ENCODE data around the gene EXOC4.

EXOC4 gene

GRCh38 chr7:133699386-133699785 lies 446.5 kb downstream of the EXOC4 start:
- Histone ChIP-seq H3K9me3 (ENCODE audit: control insufficient read depth, insufficient read depth, low read length) (no peaks in the 10 kb centered on the region), H3K4me1 (ENCODE audit: insufficient read depth, low read length) (0 out of 2 replicates have a peak, but pooled peaks cover 4% of the 10 kb centered on the region), H3K36me3 (ENCODE audit: insufficient read depth, low read length) (no peaks in the 10 kb centered on the region), H3K9ac (ENCODE audit: low read depth, low read length) (no peak overlapping the region)

DNA sequence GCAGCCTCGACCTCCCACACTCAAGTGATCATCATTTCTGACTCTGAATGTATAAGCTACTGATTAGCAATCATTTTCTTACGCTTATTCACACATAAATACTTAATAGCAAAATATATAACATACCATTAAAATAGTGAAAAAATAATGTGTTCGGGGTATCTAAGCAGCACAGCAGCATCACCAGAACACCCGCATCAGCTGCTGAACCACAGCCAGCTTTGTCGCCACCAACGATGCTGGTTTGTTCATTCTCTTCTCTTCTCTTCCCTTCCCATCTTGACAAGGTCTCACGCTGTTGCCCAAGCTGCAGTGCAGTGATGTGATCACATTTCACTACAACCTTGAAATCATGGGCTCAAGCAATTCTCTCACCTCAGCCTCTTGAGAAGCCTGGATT lies 449.2 kb downstream of the EXOC4 start:
- no peak overlapping the region for H3K9ac ChIP-seq (ENCODE audit: low read depth, low read length)
- no peaks in the 10 kb centered on the region for H3K9me3 ChIP-seq (ENCODE audit: control insufficient read depth, insufficient read depth, low read length)
- H3K36me3 ChIP-seq (ENCODE audit: insufficient read depth, low read length) = no peaks in the 10 kb centered on the region
- 0 out of 2 replicates have a peak, but pooled peaks cover 4% of the 10 kb centered on the region for H3K4me1 ChIP-seq (ENCODE audit: insufficient read depth, low read length)

GRCh38 chr7:133702960-133703359 lies 450.1 kb downstream of the EXOC4 start:
- Histone ChIP-seq H3K36me3 (ENCODE audit: insufficient read depth, low read length) (no peaks in the 10 kb centered on the region), H3K9ac (ENCODE audit: low read depth, low read length) (no peak overlapping the region), H3K4me1 (ENCODE audit: insufficient read depth, low read length) (no peaks in the 10 kb centered on the region), H3K9me3 (ENCODE audit: control insufficient read depth, insufficient read depth, low read length) (no peaks in the 10 kb centered on the region)

- H3K9ac ChIP-seq (ENCODE audit: low read depth, low read length) = no peak overlapping the region
- no peaks in the 10 kb centered on the region for H3K9me3 ChIP-seq (ENCODE audit: control insufficient read depth, insufficient read depth, low read length)
- H3K4me1 ChIP-seq (ENCODE audit: insufficient read depth, low read length) = no peaks in the 10 kb centered on the region
- H3K36me3 ChIP-seq (ENCODE audit: insufficient read depth, low read length) = no peaks in the 10 kb centered on the region
Measured at GRCh38 chr7:133703547-133703946, 450.7 kb downstream of the EXOC4 start.

DNA sequence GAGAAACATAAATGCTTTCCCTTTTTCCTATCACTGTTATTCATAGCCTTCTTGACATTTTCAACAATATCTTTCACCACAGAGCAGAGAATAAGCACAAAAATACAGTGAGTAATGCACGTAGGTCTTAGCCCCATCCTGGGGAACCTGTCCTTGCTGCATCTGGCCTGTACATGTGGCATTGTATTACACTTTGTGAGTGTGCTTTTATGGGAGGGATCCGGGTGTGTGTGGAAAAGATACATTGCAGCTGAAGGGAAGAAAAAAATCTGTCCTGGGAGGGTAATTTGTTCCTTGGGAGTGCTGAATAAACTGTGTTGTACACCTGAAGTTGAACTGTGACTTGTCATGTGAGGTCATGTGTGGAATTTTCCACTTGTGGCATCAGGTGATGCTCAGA lies 451.6 kb downstream of the EXOC4 start:
- H3K9me3 ChIP-seq (ENCODE audit: control insufficient read depth, insufficient read depth, low read length) = no peaks in the 10 kb centered on the region
- no peaks in the 10 kb centered on the region for H3K36me3 ChIP-seq (ENCODE audit: insufficient read depth, low read length)
- no peak overlapping the region for H3K9ac ChIP-seq (ENCODE audit: low read depth, low read length)
- H3K4me1 ChIP-seq (ENCODE audit: insufficient read depth, low read length) = no peaks in the 10 kb centered on the region

DNA sequence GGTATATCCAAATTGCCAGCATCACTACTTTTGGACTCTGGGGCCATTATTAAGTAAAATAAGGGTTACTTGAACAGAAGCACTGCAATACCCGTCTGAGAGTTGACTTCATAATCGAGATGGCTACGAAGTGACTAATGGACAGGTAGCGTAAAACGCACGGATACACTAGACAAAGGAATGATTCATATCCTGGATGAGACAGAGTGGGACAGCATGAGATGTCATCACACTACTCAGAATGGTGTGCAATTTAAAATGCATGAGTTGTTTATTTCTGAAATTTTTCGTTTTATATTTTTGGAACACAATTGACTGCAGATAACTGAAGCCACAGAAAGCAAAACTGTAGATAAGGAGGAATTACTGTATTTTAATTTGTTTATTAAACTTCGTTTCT lies 452.7 kb downstream of the EXOC4 start:
- Histone ChIP-seq H3K36me3 (ENCODE audit: insufficient read depth, low read length) (no peaks in the 10 kb centered on the region), H3K9me3 (ENCODE audit: control insufficient read depth, insufficient read depth, low read length) (no peaks in the 10 kb centered on the region), H3K9ac (ENCODE audit: low read depth, low read length) (no peak overlapping the region), H3K4me1 (ENCODE audit: insufficient read depth, low read length) (no peaks in the 10 kb centered on the region)

GRCh38 chr7:133706016-133706415 lies 453.1 kb downstream of the EXOC4 start:
- no peaks in the 10 kb centered on the region for H3K9me3 ChIP-seq (ENCODE audit: control insufficient read depth, insufficient read depth, low read length)
- no peak overlapping the region for H3K9ac ChIP-seq (ENCODE audit: low read depth, low read length)
- H3K36me3 ChIP-seq (ENCODE audit: insufficient read depth, low read length) = no peaks in the 10 kb centered on the region
- H3K4me1 ChIP-seq (ENCODE audit: insufficient read depth, low read length) = no peaks in the 10 kb centered on the region

- no peaks in the 10 kb centered on the region for H3K36me3 ChIP-seq (ENCODE audit: insufficient read depth, low read length)
- no peaks in the 10 kb centered on the region for H3K9me3 ChIP-seq (ENCODE audit: control insufficient read depth, insufficient read depth, low read length)
- H3K9ac ChIP-seq (ENCODE audit: low read depth, low read length) = no peak overlapping the region
- H3K4me1 ChIP-seq (ENCODE audit: insufficient read depth, low read length) = no peaks in the 10 kb centered on the region
Measured at GRCh38 chr7:133709036-133709880, 456.4 kb downstream of the EXOC4 start.

- Histone ChIP-seq H3K9ac (ENCODE audit: low read depth, low read length) (no peak overlapping the region), H3K9me3 (ENCODE audit: control insufficient read depth, insufficient read depth, low read length) (no peaks in the 10 kb centered on the region), H3K36me3 (ENCODE audit: insufficient read depth, low read length) (no peaks in the 10 kb centered on the region), H3K4me1 (ENCODE audit: insufficient read depth, low read length) (no peaks in the 10 kb centered on the region)
Measured at GRCh38 chr7:133712544-133712943, 459.7 kb downstream of the EXOC4 start.

- Histone ChIP-seq H3K36me3 (ENCODE audit: insufficient read depth, low read length) (no peaks in the 10 kb centered on the region), H3K9me3 (ENCODE audit: control insufficient read depth, insufficient read depth, low read length) (no peaks in the 10 kb centered on the region), H3K9ac (ENCODE audit: low read depth, low read length) (no peak overlapping the region), H3K4me1 (ENCODE audit: insufficient read depth, low read length) (no peaks in the 10 kb centered on the region)
Measured at GRCh38 chr7:133714654-133715053, 461.8 kb downstream of the EXOC4 start.

DNA sequence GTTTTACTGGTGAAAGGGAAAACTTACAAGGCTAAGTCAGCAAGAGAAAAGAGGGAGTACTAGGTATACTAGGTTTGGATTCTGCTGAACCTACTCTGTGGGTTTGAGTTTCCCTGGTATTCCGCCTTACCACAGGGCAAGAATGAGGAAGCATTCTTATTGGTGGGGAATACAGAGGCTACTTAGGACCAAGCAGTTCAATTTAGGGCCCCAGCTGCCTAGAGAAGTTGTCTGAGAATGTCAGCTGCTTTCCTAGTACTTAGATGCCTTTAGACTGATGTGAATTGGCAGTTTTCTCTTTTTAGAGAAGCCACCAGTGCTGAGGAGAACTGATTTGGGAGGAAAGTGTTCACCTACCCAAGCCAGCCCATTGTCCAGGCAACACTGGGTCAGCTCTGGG lies 465.3 kb downstream of the EXOC4 start:
- H3K9ac ChIP-seq (ENCODE audit: low read depth, low read length) = no peak overlapping the region
- H3K36me3 ChIP-seq (ENCODE audit: insufficient read depth, low read length) = no peaks in the 10 kb centered on the region
- H3K9me3 ChIP-seq (ENCODE audit: control insufficient read depth, insufficient read depth, low read length) = no peaks in the 10 kb centered on the region
- H3K4me1 ChIP-seq (ENCODE audit: insufficient read depth, low read length) = no peaks in the 10 kb centered on the region

DNA sequence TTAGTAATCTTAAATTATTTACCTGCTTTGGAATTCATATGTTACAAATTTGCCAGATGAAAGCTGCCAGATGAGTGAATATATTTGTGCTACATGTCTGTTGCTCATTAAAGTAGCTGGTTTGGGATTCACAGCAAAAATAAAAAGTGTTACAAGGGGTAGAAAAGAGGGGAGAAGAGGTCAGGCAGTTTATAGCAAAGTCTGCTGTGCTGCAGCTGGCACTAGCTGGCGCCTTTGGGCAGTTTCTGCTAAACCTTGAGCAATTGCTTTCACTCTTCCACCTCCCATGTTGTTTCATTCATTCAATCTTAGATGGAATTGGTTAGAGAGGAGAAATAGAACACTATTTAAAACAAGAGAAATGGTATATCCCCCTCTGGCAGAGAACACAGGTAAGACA lies 470.2 kb downstream of the EXOC4 start:
- Histone ChIP-seq H3K9ac (ENCODE audit: low read depth, low read length) (no peak overlapping the region), H3K9me3 (ENCODE audit: control insufficient read depth, insufficient read depth, low read length) (no peaks in the 10 kb centered on the region), H3K4me1 (ENCODE audit: insufficient read depth, low read length) (no peaks in the 10 kb centered on the region), H3K36me3 (ENCODE audit: insufficient read depth, low read length) (no peaks in the 10 kb centered on the region)

DNA sequence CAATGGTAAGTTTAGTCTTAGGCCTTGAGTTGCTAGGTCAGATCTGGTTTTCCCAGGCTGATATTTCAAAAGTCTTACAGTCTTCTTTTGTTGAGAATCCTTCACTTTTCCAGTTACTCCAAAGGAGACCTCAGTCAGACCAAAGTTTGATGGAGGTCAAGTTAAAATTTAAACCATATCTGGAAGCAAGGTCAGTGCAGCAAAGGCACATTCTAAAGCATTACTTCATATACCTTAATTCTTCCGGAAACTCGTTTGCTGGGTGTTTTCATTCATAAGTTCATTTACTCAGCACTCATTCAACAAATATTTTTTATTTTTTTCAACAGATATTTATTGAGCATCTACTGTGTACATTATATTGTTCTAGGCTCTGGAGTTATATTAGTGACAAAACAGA lies 471.3 kb downstream of the EXOC4 start:
- Histone ChIP-seq H3K4me1 (ENCODE audit: insufficient read depth, low read length) (no peaks in the 10 kb centered on the region), H3K9me3 (ENCODE audit: control insufficient read depth, insufficient read depth, low read length) (no peaks in the 10 kb centered on the region), H3K36me3 (ENCODE audit: insufficient read depth, low read length) (no peaks in the 10 kb centered on the region), H3K9ac (ENCODE audit: low read depth, low read length) (no peak overlapping the region)

- Histone ChIP-seq H3K9ac (ENCODE audit: low read depth, low read length) (no peak overlapping the region), H3K9me3 (ENCODE audit: control insufficient read depth, insufficient read depth, low read length) (no peaks in the 10 kb centered on the region), H3K36me3 (ENCODE audit: insufficient read depth, low read length) (no peaks in the 10 kb centered on the region), H3K4me1 (ENCODE audit: insufficient read depth, low read length) (no peaks in the 10 kb centered on the region)
Measured at GRCh38 chr7:133724694-133725093, 471.8 kb downstream of the EXOC4 start.

DNA sequence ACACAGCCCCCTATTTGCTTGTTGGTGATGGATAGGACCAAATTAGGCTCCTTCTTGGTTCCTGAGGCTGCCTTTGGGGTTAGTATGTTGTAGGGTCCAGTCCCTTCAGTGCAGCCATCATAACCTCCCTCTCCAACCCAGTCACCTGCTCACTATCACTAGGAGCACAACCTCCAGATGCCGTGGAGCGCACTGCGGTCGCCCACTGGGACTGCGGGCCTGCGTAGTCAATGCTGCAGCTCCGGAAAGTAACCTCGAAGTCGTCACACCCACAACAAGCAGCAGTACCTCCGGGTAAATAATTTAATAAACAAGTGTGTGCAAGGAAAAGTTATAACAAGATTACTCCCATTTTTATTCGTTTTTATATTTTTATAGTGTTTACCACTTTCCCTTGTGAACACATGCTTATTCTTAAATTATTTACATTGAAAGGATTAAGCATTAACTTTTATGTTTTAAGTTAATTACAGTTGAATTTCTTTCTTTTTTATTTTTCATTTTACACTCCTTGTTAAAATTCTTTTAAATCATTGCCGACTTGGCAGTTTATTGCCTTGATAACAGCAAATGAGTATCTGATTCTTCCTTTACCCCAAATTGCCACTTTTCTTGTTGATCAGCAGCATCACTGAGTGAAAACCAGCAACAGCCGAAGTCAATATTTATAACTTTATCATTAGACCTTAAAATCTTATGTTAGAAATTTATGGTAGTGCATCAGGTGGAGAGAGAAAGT lies 474.8 kb downstream of the EXOC4 start:
- Histone ChIP-seq H3K36me3 (ENCODE audit: insufficient read depth, low read length) (no peaks in the 10 kb centered on the region), H3K4me1 (ENCODE audit: insufficient read depth, low read length) (no peaks in the 10 kb centered on the region), H3K9me3 (ENCODE audit: control insufficient read depth, insufficient read depth, low read length) (no peaks in the 10 kb centered on the region), H3K9ac (ENCODE audit: low read depth, low read length) (no peak overlapping the region)

Data from ES-I3 (cell line).